Left renal pelvis (tissue), 4 donors: ENCODE data around the gene ZNF491. TPM values are rescaled to one million over a fixed set of nuclear protein-coding genes. Genes with fewer than 3 reads are reported as not detected.
"Not testable (repeated sequence)": the region's sequence is repeated elsewhere in the genome, so short reads cannot be mapped to it uniquely, and the experiment has no call there.

Experiments used
- DNase-seq, 4 donors: peaks; one replicate each; pipeline ENCODE4 v3.0.0-alpha.2; 2013; ENCODE audit warnings: low read depth in 4 of 4, low spot score in 3 of 4
- polyA plus RNA-seq, 4 donors: library from polyadenylated mRNA; unstranded; fragments of 120-200 nt; gene quantifications; one replicate each; pipeline ENCODE4 v1.2.1, GENCODE V29; 2013; ENCODE audit not compliant: insufficient read length in 4 of 4

ZNF491 gene
- polyA plus RNA-seq, 4 donors = 3.4 to 4.9 (median 4.8) TPM

- DNase-seq = peak in 3 of 4 donors; percentile 71 to 88 (median 83)
These were observed 832 bp upstream of the ZNF491 start for GRCh38 chr19:11797491-11797890.

DNA sequence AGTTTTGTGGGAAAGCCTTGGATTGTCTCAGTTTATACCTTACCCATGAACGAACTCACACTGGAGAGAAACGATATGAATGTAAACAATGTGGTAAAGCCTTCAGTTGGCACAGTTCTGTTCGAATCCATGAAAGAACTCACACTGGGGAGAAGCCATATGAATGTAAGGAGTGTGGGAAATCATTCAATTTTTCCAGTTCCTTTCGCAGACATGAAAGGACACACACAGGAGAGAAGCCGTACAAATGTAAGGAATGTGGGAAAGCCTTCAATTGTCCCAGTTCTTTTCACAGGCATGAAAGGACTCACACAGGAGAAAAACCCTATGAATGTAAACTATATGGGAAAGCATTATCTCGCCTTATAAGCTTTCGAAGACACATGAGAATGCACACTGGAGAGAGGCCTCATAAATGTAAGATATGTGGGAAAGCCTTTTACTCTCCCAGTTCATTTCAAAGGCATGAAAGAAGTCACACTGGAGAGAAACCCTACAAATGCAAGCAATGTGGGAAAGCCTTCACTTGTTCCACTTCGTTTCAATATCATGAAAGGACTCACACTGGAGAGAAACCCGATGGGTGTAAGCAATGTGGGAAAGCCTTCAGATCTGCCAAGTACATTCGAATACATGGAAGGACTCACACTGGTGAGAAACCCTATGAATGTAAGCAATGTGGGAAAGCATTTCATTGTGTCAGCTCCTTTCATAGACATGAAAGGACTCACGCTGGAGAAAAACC is 8.2 kb downstream of the ZNF491 start:
- DNase-seq = no peak

DNA sequence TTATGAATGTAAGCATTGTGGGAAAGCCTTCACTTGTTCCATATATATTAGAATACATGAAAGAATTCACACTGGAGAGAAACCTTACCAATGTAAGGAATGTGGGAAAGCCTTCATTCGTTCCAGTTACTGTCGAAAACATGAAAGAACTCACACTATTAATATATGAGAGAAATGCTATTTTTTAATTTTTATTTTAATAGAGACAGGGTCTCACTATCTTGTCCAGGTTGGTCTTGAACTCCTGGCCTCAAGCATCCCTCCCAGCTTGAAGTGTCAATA is 8.7 kb downstream of the ZNF491 start:
- DNase-seq = no peak

DNA sequence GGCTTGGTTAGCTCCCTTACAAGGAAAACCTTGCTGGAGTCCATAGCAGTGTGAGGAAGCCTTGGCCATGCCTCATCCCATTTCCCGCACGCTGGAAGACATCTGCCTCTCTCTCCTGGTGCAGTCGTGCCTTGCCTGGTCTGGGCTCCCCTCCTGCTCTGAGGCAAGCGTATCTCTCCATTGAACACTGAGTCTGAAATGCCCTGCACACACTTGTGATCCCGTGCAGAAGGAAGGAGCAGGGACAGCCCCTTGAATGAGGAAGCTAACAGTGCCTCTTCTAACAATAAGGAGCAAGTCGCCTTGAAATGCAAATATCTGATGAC is 15.3 kb downstream of the ZNF491 start:
- no peak for DNase-seq

- peak; percentile 85 to 91 (median 88) for DNase-seq
These were observed 15.8 kb downstream of the ZNF491 start, which contains the start of gene ZNF440 for GRCh38 chr19:11814029-11814699. ZNF440 (plus strand) TSS chr19:11814273; CDS start chr19:11814448, 175 bp downstream.

DNA sequence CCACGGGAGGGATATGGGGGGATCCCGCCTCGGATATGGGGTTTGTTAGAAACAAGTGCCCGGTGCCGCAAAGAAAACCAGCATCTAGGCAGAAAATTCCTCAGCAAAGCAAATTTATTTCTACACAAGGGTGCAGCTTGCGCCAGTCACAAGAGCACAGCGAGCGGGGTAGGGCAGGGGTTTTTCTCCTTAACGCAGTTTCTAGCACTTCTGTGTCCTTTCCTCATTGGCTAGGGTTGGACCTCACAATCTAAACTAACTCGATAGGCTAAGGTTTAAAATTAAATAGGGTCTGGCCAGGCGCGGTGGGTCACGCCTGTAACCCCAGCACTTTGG is 16.3 kb downstream of the ZNF491 start:
- DNase-seq = peak in 1 of 4 donors; percentile 10

GRCh38 chr19:11821474-11822109 is 23.3 kb downstream of the ZNF491 start:
- DNase-seq = no peak

GRCh38 chr19:11828957-11829876 is 30.9 kb downstream of the ZNF491 start:
- DNase-seq = not testable (repeated sequence)

DNA sequence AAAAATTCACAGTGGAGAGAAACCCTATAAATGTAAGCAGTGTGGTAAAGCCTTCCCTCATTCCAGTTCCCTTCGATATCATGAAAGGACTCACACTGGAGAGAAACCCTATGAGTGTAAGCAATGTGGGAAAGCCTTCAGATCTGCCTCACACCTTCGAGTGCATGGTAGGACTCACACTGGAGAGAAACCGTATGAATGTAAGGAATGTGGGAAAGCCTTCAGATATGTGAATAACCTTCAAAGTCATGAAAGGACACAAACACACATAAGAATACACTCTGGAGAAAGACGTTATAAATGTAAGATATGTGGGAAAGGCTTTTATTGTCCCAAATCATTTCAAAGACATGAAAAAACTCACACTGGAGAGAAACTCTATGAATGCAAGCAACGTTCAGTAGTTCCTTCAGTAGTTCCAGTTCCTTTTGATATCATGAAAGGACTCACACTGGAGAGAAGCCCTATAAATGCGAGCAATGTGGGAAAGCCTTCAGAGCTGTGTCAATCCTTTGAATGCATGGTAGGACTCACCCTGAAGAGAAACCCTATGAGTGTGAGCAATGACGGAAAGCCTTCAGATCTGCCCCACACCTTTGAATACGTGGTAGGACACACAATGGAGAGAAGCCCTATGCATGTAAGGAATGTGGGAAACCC is 34.1 kb downstream of the ZNF491 start:
- DNase-seq = no peak

DNA sequence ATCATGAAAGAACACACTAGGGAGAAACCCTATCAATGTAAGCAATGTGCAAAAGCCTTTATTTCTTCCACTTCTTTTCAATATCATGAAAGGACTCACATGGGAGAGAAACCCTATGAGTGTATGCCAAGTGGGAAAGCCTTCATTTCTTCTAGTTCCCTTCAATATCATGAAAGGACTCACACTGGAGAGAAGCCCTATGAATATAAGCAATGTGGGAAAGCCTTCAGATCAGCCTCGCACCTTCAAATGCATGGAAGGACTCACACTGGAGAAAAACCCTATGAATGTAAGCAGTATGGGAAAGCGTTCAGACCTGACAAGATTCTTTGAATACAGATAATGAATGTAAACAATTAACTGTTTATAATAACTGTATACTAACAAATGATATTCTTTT is 35.2 kb downstream of the ZNF491 start:
- no peak for DNase-seq

GRCh38 chr19:11835626-11836066 is 37.3 kb downstream of the ZNF491 start:
- not testable (repeated sequence) for DNase-seq

GRCh38 chr19:11843722-11844121 is 45.4 kb downstream of the ZNF491 start:
- DNase-seq = peak in 3 of 4 donors; percentile 18 to 32 (median 31)

DNA sequence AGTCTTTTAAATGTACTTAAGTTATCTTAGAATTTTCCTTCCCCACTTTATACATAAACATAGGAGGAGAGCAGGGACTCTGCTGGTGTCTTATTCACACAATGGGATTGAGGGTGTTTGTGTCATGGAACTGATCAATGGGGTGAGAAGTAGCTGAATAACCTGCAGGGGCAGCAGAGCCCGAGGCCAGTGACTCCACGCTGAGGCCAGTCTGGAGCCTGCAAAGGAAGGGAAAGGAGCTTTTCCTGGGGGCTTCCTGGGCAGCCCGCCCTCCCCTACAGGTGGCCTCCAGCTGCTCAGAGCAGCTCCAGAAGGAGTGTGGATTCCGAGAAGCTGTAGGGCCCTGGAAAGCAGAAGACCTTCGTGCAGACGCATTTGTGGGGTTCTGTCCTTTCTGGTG is 49.3 kb downstream of the ZNF491 start:
- DNase-seq = not testable (repeated sequence)

GRCh38 chr19:11848200-11848593 is 49.9 kb downstream of the ZNF491 start:
- DNase-seq = no peak

GRCh38 chr19:11848594-11849469 is 50.5 kb downstream of the ZNF491 start, which contains the start of gene ZNF439:
ZNF439 (plus strand) TSS chr19:11848726; CDS start chr19:11848868, 142 bp downstream.
- DNase-seq = peak; percentile 69 to 85 (median 78)

GRCh38 chr19:11850289-11850688 is 52.0 kb downstream of the ZNF491 start:
- not testable (repeated sequence) for DNase-seq

DNA sequence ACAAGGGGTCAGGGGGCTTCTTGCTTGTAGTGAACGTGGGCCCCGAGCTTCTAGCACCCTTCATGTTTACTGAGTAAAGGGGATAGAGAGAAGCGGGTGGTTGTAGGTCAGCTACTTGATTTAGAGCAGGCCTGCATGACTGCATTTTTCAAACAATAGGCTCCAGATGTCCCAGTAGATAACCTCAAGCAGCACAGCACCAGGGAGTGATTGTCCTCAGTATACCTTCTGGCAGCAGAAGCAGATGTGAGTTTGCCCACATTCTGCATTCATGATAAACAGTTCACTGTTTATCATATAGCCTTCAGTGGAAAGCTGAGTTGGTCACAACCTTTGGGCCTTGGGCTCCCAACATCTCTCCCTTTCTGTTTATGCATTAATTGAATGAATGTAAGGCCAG is 55.0 kb downstream of the ZNF491 start:
- DNase-seq = no peak

- DNase-seq = no peak
These were observed 58.4 kb downstream of the ZNF491 start for GRCh38 chr19:11856596-11857250.
